Keratinocyte (primary cell): ENCODE data around the gene TMEM248. TPM values are rescaled to one million over a fixed set of nuclear protein-coding genes. Genes with fewer than 3 reads are reported as not detected.

Experiments
- DNase-seq: peaks from one replicate; pipeline ENCODE4 v3.0.0-alpha.2; 2011; ENCODE audit warnings: low read depth, missing footprints, low spot score
- FAIRE-seq: peaks from 2 replicates; lab custom pipeline; 2011; peaks lifted over from hg19 to GRCh38; lab: Jason Lieb, UNC
- H2AFZ ChIP-seq: 2 replicates; pipeline ENCODE4 v1.6.0; 2012; ENCODE audit warnings: low read length, control low read depth, inconsistent platforms; ENCODE audit not compliant: control insufficient read depth
- H3K27ac ChIP-seq: 2 replicates; pipeline ENCODE4 v1.5.1; 2011; ENCODE audit warnings: low read length; ENCODE audit not compliant: control insufficient read depth, insufficient read depth
- H3K27me3 ChIP-seq: 3 replicates; pipeline ENCODE4 v1.6.0; 2011; ENCODE audit warnings: low read length; ENCODE audit not compliant: control insufficient read depth, insufficient read depth; ENCODE audit errors: extremely low read depth
- H3K36me3 ChIP-seq, 2 experiments: 2 replicates in 1 of 2; 3 replicates in 1 of 2; pipeline ENCODE4 v1.5.1; 2011; ENCODE audit warnings: low read length in 2 of 2, mild to moderate bottlenecking in 1 of 2; ENCODE audit not compliant: control insufficient read depth in 2 of 2, insufficient read depth in 2 of 2; ENCODE audit errors: extremely low read depth in 1 of 2
- H3K4me1 ChIP-seq: 3 replicates; pipeline ENCODE4 v1.5.1; 2011; ENCODE audit warnings: low read length; ENCODE audit not compliant: control insufficient read depth, insufficient read depth; ENCODE audit errors: extremely low read depth
- H3K4me2 ChIP-seq: 3 replicates; pipeline ENCODE4 v1.6.0; 2011; ENCODE audit warnings: low read depth, low read length; ENCODE audit not compliant: control insufficient read depth, insufficient read depth; ENCODE audit errors: extremely low read depth
- H3K4me3 ChIP-seq, 3 experiments: fragments of 200-600 bp in 1 of 3; sonication (generic) in 1 of 3; 2 replicates in 2 of 3; 3 replicates in 1 of 3; pipeline ENCODE4 v1.5.1; 2011 to 2016; ENCODE audit warnings: low read length in 3 of 3, mild to moderate bottlenecking in 3 of 3, control low read depth in 2 of 3, inconsistent platforms in 1 of 3, low read depth in 1 of 3, mixed read lengths in 1 of 3, mixed run types in 1 of 3, moderate library complexity in 1 of 3; ENCODE audit not compliant: control insufficient read depth in 2 of 3, insufficient read depth in 2 of 3; ENCODE audit errors: extremely low read depth in 1 of 3
- H3K79me2 ChIP-seq: 2 replicates; pipeline ENCODE4 v1.6.0; 2012; ENCODE audit warnings: low read length; ENCODE audit not compliant: control insufficient read depth, insufficient read depth
- H3K9ac ChIP-seq: 3 replicates; pipeline ENCODE4 v1.6.0; 2011; ENCODE audit warnings: low read length; ENCODE audit not compliant: control insufficient read depth, insufficient read depth; ENCODE audit errors: extremely low read depth
- H3K9me1 ChIP-seq: 3 replicates; pipeline ENCODE4 v1.6.0; 2011; ENCODE audit warnings: low read length; ENCODE audit not compliant: control insufficient read depth, insufficient read depth; ENCODE audit errors: extremely low read depth
- H3K9me3 ChIP-seq: 2 replicates; pipeline ENCODE4 v1.5.1; 2012; ENCODE audit warnings: low read depth, low read length; ENCODE audit not compliant: control insufficient read depth
- H4K20me1 ChIP-seq: 3 replicates; pipeline ENCODE4 v1.6.0; 2011; ENCODE audit warnings: low read length; ENCODE audit not compliant: control insufficient read depth, insufficient read depth; ENCODE audit errors: extremely low read depth
- EZH2 ChIP-seq: IDR thresholded peaks from one replicate; pipeline ENCODE4 v1.6.1; 2012; ENCODE audit warnings: inconsistent platforms, mild to moderate bottlenecking, low read length, moderate library complexity
- dilution Hi-C: fragments of 300-500 bp; cut with MboI; formaldehyde crosslinking; loops from one replicate; pipeline ENCODE4 v1.7.0; 2020; ENCODE audit warnings: low sequenced_read_pairs; ENCODE audit not compliant: extremely low pct_ligation_motif_present
- polyA plus RNA-seq, 5 experiments: library from polyadenylated mRNA; depleted of rRNA in 3 of 5; stranded (reverse) in 3 of 5; stranded (forward) in 1 of 5; unstranded in 1 of 5; fragments of >200 nt; gene quantifications; 1 replicate in 1 of 5; 2 replicates in 3 of 5; 3 replicates in 1 of 5; pipeline versions ENCODE4 v1.2.1 to v1.2.3, GENCODE V29; 2011 to 2012; ENCODE audit warnings: missing spikeins in 2 of 5, low read depth in 1 of 5, low replicate concordance in 1 of 5
- TF ChIP-seq, protein P1 (sequence below), 3 experiments: IDR thresholded peaks in 1 of 3; conservative IDR thresholded peaks in 1 of 3; optimal IDR thresholded peaks in 1 of 3; 2 replicates in 2 of 3; 3 replicates in 1 of 3; pipeline versions ENCODE3 to v1.5.1; 2011; ENCODE audit warnings: low read length in 3 of 3, mild to moderate bottlenecking in 3 of 3, moderate library complexity in 2 of 3, control low read depth in 1 of 3, inconsistent platforms in 1 of 3; ENCODE audit not compliant: insufficient read depth in 2 of 3; ENCODE audit errors: extremely low read depth in 1 of 3

The TMEM248 gene
- polyA plus RNA-seq, 1 donor (not counting 4 experiments of a cell fraction or from before 2014, with no cell fraction given): 70.2 TPM

DNA sequence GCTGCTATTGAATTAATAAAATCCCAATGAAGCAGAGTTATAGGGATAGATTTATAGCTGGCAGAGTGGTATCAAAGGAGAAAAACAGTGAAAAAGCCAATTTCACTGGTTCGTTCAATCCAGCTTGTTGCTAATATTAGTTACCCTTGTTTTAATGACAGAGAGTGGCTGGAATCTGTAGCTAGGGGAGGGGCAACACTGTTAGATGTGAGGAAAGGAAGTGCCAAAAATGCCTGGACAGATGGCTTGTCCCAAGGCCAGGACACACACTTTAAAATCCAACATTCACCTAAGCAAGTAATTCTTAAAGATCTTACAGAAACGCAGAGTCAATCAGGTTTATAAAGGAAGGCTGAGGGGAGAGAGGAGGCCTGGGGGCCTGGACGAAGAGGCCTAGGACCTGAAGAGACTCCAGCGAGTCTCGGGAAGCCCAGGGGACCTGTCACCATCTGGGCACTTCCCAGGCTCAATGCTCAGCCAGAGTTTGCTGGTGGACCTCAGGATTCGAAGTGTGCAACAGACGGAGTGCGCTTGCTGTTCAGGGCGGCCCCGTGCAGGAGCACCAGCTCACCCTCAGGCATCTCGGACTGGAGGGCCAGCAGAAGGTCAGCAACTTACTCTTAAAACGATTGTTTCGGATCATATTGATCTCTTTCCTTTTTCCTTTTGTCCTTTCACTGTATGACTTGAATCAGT, 36.7 kb downstream of the TMEM248 start:
- H4K20me1 ChIP-seq: peaks cover 3% of the 10 kb centered on the region
- H3K27ac ChIP-seq: no peak overlapping the region
- H3K9ac ChIP-seq: no peak overlapping the region
- H3K4me1 ChIP-seq: peaks cover 5% of the 10 kb centered on the region
- no peak overlapping the region for H2AFZ ChIP-seq
- dilution Hi-C loops: no loop called here
- DNase-seq (no peak), FAIRE-seq (no peak)
- H3K27me3 ChIP-seq: no peaks in the 10 kb centered on the region
- no peak overlapping the region for H3K4me3 ChIP-seq
- no peak for TF ChIP-seq EZH2
- TF ChIP-seq, protein P1, sequence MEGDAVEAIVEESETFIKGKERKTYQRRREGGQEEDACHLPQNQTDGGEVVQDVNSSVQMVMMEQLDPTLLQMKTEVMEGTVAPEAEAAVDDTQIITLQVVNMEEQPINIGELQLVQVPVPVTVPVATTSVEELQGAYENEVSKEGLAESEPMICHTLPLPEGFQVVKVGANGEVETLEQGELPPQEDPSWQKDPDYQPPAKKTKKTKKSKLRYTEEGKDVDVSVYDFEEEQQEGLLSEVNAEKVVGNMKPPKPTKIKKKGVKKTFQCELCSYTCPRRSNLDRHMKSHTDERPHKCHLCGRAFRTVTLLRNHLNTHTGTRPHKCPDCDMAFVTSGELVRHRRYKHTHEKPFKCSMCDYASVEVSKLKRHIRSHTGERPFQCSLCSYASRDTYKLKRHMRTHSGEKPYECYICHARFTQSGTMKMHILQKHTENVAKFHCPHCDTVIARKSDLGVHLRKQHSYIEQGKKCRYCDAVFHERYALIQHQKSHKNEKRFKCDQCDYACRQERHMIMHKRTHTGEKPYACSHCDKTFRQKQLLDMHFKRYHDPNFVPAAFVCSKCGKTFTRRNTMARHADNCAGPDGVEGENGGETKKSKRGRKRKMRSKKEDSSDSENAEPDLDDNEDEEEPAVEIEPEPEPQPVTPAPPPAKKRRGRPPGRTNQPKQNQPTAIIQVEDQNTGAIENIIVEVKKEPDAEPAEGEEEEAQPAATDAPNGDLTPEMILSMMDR (optimal IDR thresholded peaks at IDR 0.05 in 1 of 3, IDR thresholded peaks at IDR 0.05 in 1 of 3, conservative IDR thresholded peaks at IDR 0.05 in 1 of 3; ENCODE audit: extremely low read depth in 1 of 3, insufficient read depth in 2 of 3, low read length in 3 of 3): no peak
- no peaks in the 10 kb centered on the region for H3K9me1 ChIP-seq
- peaks cover 23 to 35% of the 10 kb centered on the region in 2 experiments for H3K36me3 ChIP-seq
- no peak overlapping the region for H3K4me2 ChIP-seq
- no peaks in the 10 kb centered on the region for H3K79me2 ChIP-seq
- H3K9me3 ChIP-seq: no peaks in the 10 kb centered on the region

DNA sequence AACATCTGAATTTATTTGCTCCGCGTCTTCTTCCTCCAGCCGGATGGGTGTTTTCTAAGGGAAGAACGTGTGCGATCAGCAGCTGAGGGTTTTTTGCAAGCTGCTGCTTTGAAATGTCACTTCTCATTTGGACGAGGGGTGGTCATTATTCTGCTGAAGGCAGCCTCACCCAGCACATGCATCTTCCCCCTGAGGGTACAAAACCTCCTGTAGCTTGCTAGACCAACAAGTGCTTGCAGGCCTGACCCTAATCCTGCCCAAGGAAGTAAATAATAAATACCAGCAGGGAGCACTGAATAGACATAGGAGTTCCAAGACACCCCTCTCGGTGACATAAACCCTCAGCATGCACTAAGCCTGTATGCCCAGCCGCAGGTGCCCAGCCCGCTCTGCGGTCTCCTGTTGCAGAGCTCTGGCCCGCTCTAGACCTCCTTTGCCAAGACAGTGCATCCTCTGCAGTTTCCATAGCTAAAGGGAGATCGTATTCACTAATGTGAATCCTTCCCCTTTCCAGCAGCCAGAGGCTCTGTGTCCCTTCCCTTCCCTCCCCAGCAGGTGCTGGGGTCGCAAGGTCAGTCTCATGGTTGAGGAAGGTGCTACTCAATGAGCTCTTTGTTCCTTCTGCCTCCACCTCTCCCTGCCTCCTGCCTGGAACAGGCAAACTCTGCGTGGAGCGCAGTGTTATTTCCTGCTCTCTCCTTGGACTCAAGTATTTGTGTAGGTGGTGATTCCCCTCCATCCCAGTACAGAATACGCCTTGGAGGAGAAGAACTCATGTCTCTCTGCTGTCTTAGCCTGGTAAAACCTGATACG, 37.7 kb downstream of the TMEM248 start:
- Histone ChIP-seq H3K9ac (no peak overlapping the region), H3K4me2 (no peak overlapping the region), H3K79me2 (no peaks in the 10 kb centered on the region), H3K27ac (no peak overlapping the region), H2AFZ (no peak overlapping the region), H3K36me3 (peaks cover 23 to 26% of the 10 kb centered on the region in 2 experiments), H3K9me3 (no peaks in the 10 kb centered on the region), H3K4me1 (no peaks in the 10 kb centered on the region), H4K20me1 (no peaks in the 10 kb centered on the region), H3K4me3 (no peak overlapping the region), H3K9me1 (no peaks in the 10 kb centered on the region), H3K27me3 (no peaks in the 10 kb centered on the region)
- dilution Hi-C loops: no loop called here
- FAIRE-seq (no peak), DNase-seq (no peak)
- no peak for TF ChIP-seq EZH2
- TF ChIP-seq, protein P1 (optimal IDR thresholded peaks at IDR 0.05 in 1 of 3, IDR thresholded peaks at IDR 0.05 in 1 of 3, conservative IDR thresholded peaks at IDR 0.05 in 1 of 3; ENCODE audit: extremely low read depth in 1 of 3, insufficient read depth in 2 of 3, low read length in 3 of 3): no peak
